Stomach smooth muscle (tissue), 2 donors: ENCODE results near the gene ABCA3.
"Not testable (repeated sequence)": the region's sequence is repeated elsewhere in the genome, so short reads cannot be mapped to it uniquely, and the experiment has no call there.

Experiments
- H3K27ac ChIP-seq: one replicate; pipeline ENCODE4 v1.7.0; 2013; ENCODE audit warnings: mild to moderate bottlenecking, low read length, inconsistent platforms
- H3K27me3 ChIP-seq, 2 donors: one replicate each; pipeline ENCODE4 v1.7.0; 2013; ENCODE audit warnings: low read length in 2 of 2; ENCODE audit not compliant: insufficient read depth in 2 of 2, control insufficient read depth in 1 of 2
- H3K36me3 ChIP-seq, 2 donors: one replicate each; pipeline ENCODE4 v1.7.0; 2013; ENCODE audit warnings: low read length in 2 of 2; ENCODE audit not compliant: control insufficient read depth in 2 of 2, insufficient read depth in 2 of 2
- H3K4me1 ChIP-seq: one replicate; pipeline ENCODE4 v1.7.0; 2013; ENCODE audit warnings: low read length; ENCODE audit not compliant: control insufficient read depth, insufficient read depth
- H3K4me3 ChIP-seq, 2 donors: one replicate each; pipeline ENCODE4 v1.7.0; 2013; ENCODE audit warnings: low read length in 2 of 2
- H3K9ac ChIP-seq, 2 donors: one replicate each; pipeline ENCODE4 v1.7.0; 2013; ENCODE audit warnings: low read length in 2 of 2, mild to moderate bottlenecking in 1 of 2
- H3K9me3 ChIP-seq, 2 donors: one replicate each; pipeline ENCODE4 v1.7.0; 2013; ENCODE audit warnings: low read length in 2 of 2; ENCODE audit not compliant: control insufficient read depth in 2 of 2
- donor health status: healthy.
- donor health status: Pancreatic carcinoma.

Gene ABCA3

DNA sequence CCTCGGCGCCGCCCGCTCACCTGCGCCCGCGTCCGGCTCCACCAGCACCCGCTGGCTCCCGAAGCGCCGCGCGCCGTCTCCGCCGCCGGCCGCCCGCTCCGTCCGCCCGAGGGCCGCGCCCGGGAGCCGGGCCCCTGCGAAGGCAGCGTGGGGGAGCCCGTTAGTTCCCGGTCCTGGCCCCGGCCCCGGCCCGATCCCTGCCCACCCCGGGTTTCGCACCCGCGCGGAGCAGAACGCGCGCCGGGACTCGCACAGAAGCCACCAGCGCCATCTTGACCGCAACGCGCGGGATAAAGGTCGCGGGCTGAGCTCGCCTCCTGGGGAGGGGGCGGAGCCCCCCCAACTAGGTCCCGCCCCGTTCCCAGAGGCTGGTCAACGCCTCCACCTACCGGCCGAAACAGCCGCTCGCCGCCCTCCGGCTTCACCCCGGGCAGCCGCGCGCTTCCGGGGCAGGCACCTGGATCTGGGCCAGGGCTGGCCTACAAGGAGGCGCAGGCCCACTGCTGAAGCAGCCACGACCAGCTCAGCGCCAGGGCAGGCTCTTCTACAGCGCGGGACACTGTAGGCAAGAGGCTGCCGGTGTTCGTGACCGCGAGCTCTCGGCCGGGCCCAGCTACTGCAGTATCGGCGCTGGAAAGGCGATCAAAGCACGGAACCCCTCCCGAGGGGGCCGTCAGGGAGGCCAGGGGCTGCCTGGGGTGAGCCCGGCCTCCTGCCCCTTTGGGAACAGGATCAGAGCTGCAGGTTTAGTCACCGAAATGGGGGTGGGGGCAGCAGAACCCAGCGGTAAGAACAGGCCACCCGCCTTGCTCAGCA is 89.0 kb downstream of the ABCA3 start, which contains the start of gene ECI1:
Gene ECI1 (minus strand): TSS at position 292 of the 816 bp plus-strand sequence. CDS start 21 bp downstream, at position 271.
- H3K36me3 ChIP-seq, result peaks cover 14 to 28% of the 10 kb centered on the region in 2 donors
- peaks cover 12% of the 10 kb centered on the region for H3K4me1 ChIP-seq
- peak within 1 kb of the TSS; percentile 79 for H3K27ac ChIP-seq

GRCh38 chr16:2250652-2251295 is 89.8 kb downstream of the ABCA3 start:
- Histone ChIP-seq H3K9me3 (no peaks in the 10 kb centered on the region), H3K36me3 (peaks cover 15 to 29% of the 10 kb centered on the region in 2 donors), H3K9ac (peak overlapping the region; percentile 60 to 82), H3K27me3 (no peaks in the 10 kb centered on the region), H3K4me1 (peaks cover 12% of the 10 kb centered on the region), H3K27ac (peak overlapping the region; percentile 79), H3K4me3 (peak overlapping the region; percentile 73 to 79)

More for the DNA sequence above, 89.0 kb downstream of the ABCA3 start, which contains the start of gene ECI1:
- H3K4me3 ChIP-seq, result peak within 1 kb of the TSS; percentile 73 to 79
- H3K9me3 ChIP-seq, result no peaks in the 10 kb centered on the region
- H3K27me3 ChIP-seq, result no peaks in the 10 kb centered on the region
- peak within 1 kb of the TSS; percentile 68 to 82 for H3K9ac ChIP-seq

- no peak overlapping the region for H3K4me3 ChIP-seq
- no peaks in the 10 kb centered on the region for H3K9me3 ChIP-seq
- H3K27me3 ChIP-seq, result no peaks in the 10 kb centered on the region
- peaks cover 5% of the 10 kb centered on the region for H3K4me1 ChIP-seq
- H3K9ac ChIP-seq, result no peak overlapping the region
- peaks cover 23 to 30% of the 10 kb centered on the region in 2 donors for H3K36me3 ChIP-seq
- H3K27ac ChIP-seq, result no peak overlapping the region
Observed at GRCh38 chr16:2246301-2246885, 94.1 kb downstream of the ABCA3 start.

GRCh38 chr16:2244926-2245795 is 95.4 kb downstream of the ABCA3 start:
- peaks cover 1% of the 10 kb centered on the region for H3K4me1 ChIP-seq
- H3K9me3 ChIP-seq, result no peaks in the 10 kb centered on the region
- no peak overlapping the region for H3K9ac ChIP-seq
- no peaks in the 10 kb centered on the region for H3K27me3 ChIP-seq
- H3K27ac ChIP-seq, result no peak overlapping the region
- H3K36me3 ChIP-seq, result peaks cover 23 to 30% of the 10 kb centered on the region in 2 donors
- H3K4me3 ChIP-seq, result no peak overlapping the region

GRCh38 chr16:2244301-2244700 is 96.2 kb downstream of the ABCA3 start:
- no peak overlapping the region for H3K4me3 ChIP-seq
- H3K36me3 ChIP-seq, result peaks cover 23 to 30% of the 10 kb centered on the region in 2 donors
- no peak overlapping the region for H3K27ac ChIP-seq
- H3K4me1 ChIP-seq, result no peaks in the 10 kb centered on the region
- H3K27me3 ChIP-seq, result no peaks in the 10 kb centered on the region
- H3K9ac ChIP-seq, result no peak overlapping the region
- H3K9me3 ChIP-seq, result no peaks in the 10 kb centered on the region

DNA sequence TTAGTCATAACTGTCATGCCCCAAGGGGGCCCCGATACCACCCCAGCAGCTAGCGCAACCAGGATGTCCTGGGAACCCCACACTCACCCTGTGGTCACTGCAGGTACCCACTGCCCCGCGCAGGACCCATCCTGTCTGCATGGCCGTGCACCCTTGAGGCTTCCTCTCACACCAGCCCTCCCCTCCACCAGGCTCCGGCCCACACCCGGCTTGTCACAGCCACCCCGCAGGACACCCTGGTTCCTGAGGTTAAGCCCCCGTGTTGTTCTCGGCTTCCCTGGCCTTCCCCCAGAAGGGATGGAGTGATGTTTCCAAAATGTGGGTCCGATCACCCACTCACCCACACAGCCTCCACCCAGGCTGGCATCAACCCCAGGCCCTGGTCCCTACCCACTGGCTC is 96.7 kb downstream of the ABCA3 start:
- no peaks in the 10 kb centered on the region for H3K9me3 ChIP-seq
- no peaks in the 10 kb centered on the region for H3K27me3 ChIP-seq
- peaks cover 23 to 30% of the 10 kb centered on the region in 2 donors for H3K36me3 ChIP-seq
- no peaks in the 10 kb centered on the region for H3K4me1 ChIP-seq
- H3K27ac ChIP-seq, result no peak overlapping the region
- no peak overlapping the region for H3K4me3 ChIP-seq
- H3K9ac ChIP-seq, result no peak overlapping the region

GRCh38 chr16:2243031-2243528 is 97.4 kb downstream of the ABCA3 start:
- Histone ChIP-seq H3K9ac (no peak overlapping the region), H3K27me3 (no peaks in the 10 kb centered on the region), H3K36me3 (peaks cover 23 to 30% of the 10 kb centered on the region in 2 donors), H3K9me3 (no peaks in the 10 kb centered on the region), H3K27ac (no peak overlapping the region), H3K4me3 (no peak overlapping the region), H3K4me1 (peaks cover 1% of the 10 kb centered on the region)

- H3K4me3 ChIP-seq, result no peak overlapping the region
- H3K27me3 ChIP-seq, result peaks cover 3% of the 10 kb centered on the region in 2 donors
- H3K9me3 ChIP-seq, result no peaks in the 10 kb centered on the region
- no peak overlapping the region for H3K27ac ChIP-seq
- H3K4me1 ChIP-seq, result peaks cover 6% of the 10 kb centered on the region
- no peak overlapping the region for H3K9ac ChIP-seq
- H3K36me3 ChIP-seq, result peaks cover 23 to 30% of the 10 kb centered on the region in 2 donors
Observed at GRCh38 chr16:2242598-2242997, 97.9 kb downstream of the ABCA3 start.

DNA sequence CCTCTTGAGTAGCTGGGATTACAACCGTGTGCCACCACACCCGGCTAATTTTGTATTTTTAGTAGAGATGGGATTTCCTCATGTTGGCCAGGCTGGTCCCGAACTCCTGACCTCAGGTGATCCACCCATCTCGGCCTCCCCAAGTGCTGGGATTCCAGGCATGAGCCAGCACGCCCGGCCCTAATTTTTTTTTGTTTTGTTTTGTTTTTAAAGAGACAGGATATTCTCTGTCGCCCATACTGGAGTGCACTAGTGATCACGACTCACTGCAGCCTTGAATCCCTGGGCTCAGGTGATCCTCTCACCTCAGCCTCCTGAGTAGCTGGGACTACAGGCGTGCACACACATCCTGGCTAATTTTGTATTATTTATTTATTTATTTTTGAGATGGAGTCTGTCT is 100.2 kb downstream of the ABCA3 start:
- H3K4me3 ChIP-seq, H3K27ac ChIP-seq, H3K9me3 ChIP-seq, H3K9ac ChIP-seq: not testable (repeated sequence)
- H3K27me3 ChIP-seq, result peaks cover 12 to 25% of the 10 kb centered on the region in 2 donors
- peaks cover 15 to 26% of the 10 kb centered on the region in 2 donors for H3K36me3 ChIP-seq
- peaks cover 21% of the 10 kb centered on the region for H3K4me1 ChIP-seq
